HG02588 (cell line): ENCODE results near the gene GLIS2.

Experiments
- ATAC-seq: cut with Tn5 transposase; IDR thresholded peaks from one replicate; pipeline ENCODE4 v1.9.1; 2021; ENCODE audit warnings: mild to moderate bottlenecking, moderate library complexity; ENCODE audit not compliant: unreplicated experiment

GLIS2 gene

GRCh38 chr16:4319454-4320421, 3.9 kb downstream of the GLIS2 start:
- peak; percentile 42 for ATAC-seq

DNA sequence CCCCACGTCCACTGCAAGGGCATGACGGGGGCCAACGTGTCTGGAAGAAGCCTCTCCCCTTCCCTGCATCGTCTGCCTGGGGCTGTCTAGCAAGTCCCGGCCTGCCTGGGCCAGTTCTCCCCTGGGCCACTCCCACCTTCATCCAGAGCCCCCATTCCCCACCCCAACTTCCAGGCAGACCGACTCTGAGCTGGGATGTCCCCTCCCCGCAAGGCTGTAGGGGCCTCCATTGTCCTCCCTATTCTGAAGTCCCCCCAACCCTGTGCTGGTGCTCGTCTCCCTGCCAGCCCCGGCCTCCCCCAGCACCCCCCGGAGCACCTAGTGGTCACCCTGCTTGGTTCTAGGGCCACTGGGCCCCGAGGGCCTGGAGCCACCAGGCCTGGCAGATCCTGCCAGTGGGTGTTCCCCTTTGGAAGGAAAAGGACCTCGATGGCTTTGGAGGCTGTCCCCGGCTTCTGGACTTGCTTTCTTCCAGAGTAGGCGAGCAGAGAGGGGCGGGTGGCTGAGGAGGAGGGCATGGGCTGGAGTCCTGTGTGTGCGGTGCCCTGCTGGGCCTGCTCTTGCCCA, 4.8 kb downstream of the GLIS2 start:
- ATAC-seq, result no peak

DNA sequence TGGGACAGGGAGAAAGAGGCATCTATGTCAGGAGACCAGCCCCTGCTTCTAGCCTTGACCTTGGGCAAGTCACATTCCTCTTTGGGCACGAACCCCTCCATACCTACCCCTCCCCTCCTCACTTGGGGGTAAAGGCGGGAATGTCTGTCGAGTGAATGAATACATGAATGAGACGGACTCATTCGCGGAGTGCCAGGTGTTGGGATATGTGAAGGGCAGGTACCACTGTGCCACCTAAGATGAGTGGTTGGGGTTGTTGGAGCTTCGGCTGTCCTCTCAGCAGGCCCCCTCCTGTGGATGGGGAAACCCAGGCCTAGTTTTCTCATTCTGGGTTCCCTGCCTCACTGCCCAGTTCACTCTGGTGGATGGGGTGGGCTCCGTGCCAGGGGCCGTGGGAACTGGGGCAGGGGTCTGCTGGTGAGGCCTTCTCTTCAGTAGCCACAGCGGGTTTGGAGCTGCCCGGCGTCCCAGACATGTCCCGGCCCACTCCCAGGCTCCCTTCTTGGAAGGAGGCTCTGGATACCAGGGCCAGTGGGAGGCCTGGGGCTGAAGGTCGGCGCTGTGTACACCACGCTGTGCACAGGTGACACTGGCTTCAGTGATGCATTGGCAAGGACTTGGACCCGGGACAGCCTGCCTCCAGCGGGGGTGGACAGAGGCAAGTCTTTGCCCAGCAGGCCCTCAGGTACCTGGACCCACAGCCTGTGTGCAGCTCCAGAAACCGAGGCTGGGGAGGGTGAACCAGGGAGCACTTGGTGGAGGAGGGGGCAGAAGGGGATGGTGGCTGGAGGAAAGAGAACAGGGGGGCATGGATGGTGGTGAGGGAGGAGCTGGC, 5.6 kb downstream of the GLIS2 start:
- ATAC-seq, result no peak

- ATAC-seq, result no peak
These were observed 6.5 kb downstream of the GLIS2 start for GRCh38 chr16:4322121-4323052.

DNA sequence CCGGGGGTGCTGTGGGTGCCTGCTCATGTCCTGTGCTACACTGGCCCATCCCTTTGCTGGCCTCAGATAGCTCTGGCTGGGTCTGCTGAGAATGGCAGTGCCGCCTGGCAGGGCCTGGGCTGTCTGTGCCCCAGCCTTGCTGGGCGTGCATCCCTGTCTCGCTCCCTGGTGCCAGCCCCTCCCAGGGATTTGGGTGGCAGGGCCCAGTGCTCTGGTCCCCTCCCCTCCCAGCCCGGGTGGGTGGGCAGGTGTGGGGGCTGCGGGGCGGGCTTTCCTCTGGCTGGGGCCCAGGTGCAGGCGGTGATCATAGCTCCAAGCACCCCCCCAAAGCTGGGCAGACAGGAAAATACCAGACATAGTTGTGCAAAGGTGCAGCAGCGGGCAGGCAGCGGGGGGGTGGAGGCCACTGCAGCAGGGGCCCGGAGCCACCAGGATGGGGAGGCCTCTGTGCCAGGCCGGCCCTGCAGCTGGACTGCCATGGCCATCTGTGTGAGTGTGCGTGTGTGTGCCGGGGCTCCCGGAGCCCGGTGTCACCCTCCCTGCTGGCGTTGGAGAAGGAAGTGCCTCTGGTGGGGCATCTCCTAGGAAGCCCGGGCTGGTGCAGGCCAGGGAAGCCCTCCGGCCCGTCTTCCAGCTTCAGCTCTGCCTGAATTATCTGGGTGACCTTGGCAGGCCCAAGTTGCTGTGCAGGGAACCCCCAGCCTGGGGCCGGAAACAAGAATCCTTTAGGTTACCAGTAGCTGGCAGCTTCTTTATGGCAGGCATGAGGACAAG, 7.4 kb downstream of the GLIS2 start:
- ATAC-seq, result no peak

GRCh38 chr16:4323845-4324488, 8.1 kb downstream of the GLIS2 start:
- ATAC-seq, result no peak

DNA sequence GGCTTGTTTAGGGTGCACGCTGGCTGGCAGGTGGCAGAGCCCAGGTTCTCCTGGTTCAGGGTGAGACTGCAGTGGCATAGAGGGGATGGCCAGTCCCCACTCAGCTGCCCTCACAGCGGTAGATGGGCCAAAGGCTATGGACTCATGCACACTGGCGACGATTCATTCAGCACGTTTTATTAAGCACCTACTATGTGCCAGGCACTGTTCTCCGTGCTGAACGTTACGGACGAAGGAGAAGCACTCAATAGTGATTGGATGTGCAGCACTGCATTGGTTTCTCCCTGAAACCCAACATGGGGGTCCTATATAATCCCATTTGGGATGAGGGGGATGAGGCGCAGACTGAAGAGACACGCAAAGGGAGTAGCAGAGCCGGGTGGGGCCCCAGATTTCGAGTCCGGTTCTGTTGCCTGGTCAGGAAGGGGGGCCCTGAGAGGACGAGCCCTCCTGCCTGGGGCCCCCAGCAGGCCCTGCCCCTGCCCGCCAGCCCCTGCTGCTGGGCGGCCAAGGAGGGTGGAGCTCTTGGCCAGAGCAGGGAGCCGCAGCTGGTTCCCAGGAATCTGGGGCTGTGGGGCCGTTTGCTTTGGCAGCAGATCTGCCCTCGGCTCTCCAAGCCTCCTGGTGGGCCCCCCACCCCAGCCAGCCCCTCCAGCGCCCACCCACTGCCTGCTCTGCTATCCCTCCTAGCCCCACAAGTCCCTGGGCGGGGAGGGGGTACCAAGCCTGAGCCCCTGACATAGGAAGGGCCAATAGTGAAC, 8.8 kb downstream of the GLIS2 start:
- no peak for ATAC-seq

GRCh38 chr16:4325253-4325758, 9.4 kb downstream of the GLIS2 start:
- no peak for ATAC-seq

GRCh38 chr16:4327386-4328045, 11.6 kb downstream of the GLIS2 start:
- no peak for ATAC-seq

GRCh38 chr16:4328046-4328781, 12.3 kb downstream of the GLIS2 start:
- no peak for ATAC-seq

DNA sequence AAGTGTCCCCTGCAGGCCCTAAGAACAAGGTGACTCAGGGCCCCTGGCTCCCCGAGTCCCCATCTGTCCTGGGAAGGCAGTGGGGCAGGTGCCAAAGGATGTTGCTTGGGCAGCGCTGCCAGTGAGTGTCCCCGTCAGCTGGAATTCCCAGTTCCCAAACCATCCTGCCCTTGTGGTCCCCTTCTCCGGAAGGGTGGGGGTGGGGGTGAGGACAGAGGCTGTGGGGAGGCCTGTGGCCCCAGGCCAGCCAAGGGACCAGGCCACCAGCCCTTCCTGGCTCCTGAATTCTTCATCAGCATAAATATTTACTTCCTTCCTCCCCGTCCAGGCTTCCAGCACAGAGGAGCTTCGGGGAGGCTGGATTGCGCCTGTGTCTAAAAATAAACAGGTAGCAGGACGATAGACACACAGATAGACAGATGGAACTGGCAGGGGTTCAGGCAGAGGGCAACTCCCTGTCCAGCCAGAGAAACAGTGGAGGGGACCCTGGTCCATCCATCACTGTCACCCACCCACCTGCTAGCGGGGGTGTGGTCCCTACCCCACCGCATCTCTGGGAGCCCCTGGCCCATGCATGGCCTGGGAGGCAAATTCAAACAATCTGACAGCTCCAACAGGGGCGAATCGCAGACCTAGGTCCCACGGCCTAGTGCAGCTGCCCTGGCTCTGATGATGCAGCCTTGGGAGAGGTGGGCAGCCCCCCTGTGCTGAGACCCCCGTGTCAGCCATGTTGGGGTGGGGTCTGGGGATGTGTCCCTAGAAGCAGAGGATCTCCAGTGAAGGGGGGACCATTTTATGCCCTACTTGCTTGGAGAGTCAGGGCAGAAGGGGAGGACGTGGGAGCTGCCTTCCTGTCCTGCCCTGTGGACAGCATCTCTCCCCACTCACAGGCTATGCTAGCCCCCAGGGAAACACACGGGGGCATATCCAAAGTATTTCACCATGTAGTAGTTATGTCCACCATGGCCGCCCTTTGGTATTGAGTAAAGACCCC, 13.2 kb downstream of the GLIS2 start:
- ATAC-seq, result no peak

GRCh38 chr16:4330277-4330874, 14.5 kb downstream of the GLIS2 start:
- ATAC-seq, result no peak

DNA sequence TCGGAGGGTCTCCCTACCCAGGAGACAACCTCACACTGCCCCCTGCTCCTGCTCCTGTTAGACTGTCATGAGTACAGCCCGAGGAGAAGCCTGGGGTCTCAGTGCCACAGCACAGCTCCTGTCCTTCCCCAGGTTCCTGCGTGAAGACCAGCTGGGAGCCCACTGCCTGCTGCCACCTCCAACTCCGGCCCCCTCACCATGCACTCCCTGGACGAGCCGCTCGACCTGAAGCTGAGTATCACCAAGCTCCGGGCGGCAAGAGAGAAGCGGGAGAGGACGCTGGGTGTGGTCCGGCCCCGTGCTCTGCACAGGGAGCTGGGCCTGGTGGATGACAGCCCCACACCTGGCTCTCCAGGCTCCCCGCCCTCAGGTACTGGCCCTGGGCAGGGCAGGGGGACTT, 16.2 kb downstream of the GLIS2 start:
- no peak for ATAC-seq

GRCh38 chr16:4332623-4333307, 16.9 kb downstream of the GLIS2 start:
- no peak for ATAC-seq

DNA sequence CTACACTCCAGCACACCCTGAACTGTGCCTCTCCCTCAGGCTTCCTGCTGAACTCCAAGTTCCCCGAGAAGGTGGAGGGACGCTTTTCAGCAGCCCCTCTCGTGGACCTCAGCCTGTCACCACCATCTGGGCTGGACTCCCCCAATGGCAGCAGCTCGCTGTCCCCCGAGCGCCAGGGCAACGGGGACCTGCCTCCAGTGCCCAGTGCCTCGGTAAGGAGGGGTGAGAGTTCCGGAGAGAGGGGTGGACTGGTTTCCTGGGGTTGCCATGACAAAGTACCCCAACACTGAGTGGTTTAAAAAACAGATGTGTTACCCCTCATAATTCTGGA, 17.4 kb downstream of the GLIS2 start:
- no peak for ATAC-seq
